ENCODE measurements around the gene ARRB1.

GRCh38 chr11:75373201-75373600, 21.7 kb upstream of the ARRB1 start:
- TF ChIP-seq, protein P1, sequence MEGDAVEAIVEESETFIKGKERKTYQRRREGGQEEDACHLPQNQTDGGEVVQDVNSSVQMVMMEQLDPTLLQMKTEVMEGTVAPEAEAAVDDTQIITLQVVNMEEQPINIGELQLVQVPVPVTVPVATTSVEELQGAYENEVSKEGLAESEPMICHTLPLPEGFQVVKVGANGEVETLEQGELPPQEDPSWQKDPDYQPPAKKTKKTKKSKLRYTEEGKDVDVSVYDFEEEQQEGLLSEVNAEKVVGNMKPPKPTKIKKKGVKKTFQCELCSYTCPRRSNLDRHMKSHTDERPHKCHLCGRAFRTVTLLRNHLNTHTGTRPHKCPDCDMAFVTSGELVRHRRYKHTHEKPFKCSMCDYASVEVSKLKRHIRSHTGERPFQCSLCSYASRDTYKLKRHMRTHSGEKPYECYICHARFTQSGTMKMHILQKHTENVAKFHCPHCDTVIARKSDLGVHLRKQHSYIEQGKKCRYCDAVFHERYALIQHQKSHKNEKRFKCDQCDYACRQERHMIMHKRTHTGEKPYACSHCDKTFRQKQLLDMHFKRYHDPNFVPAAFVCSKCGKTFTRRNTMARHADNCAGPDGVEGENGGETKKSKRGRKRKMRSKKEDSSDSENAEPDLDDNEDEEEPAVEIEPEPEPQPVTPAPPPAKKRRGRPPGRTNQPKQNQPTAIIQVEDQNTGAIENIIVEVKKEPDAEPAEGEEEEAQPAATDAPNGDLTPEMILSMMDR (IDR thresholded peaks at IDR 0.05; ENCODE audit: low read depth, low read length, missing input control): no peak
- TF ChIP-seq GABPA (IDR thresholded peaks at IDR 0.05 in 1 of 2, conservative IDR thresholded peaks at IDR 0.05 in 1 of 2): no peak
- TF ChIP-seq SP1 (IDR thresholded peaks at IDR 0.05): no peak
